ENCODE data around the gene MRPS15.

The MRPS15 gene

DNA sequence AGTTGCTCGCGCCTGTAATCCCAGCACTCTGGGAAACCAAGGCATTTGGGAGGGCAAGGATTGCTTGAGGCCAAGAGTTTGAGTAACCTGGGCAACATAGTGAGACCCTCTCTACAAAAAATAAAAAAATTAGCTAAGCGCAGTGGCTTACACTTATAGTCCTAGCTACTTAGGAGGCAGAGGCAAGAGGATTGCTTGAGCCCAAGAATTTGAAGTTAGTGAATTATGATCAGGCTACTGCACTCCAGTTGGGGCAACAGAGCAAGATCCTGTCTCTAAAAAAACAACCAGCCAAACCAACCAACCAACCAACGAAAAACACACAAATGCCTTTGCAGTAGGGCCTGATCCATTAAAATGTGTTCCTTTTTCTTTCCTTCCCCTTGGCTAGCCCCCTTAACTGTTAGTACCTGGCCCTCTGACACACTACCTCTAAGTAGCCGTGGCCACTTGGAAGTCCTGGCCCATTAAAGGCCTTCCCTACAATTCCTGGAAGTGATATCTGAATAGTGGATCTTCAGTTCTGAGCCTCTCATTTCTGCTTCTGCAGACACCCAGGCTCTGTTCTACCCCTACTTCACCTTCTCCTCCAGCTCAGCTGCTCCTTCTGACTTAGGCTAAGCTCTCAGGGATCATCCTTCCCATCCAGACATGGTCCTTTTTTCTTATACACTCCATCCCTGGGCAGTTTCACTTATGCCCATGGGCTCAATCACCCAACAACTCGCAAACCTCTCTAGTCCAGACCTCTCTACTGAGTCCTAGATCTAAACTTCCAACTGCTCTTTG is 10.4 kb downstream of the MRPS15 start:
- no peaks in the 10 kb centered on the region for H3K9me3 ChIP-seq (ENCODE audit: control insufficient read depth, low read length)
- no peaks in the 10 kb centered on the region for H3K79me2 ChIP-seq
- H3K36me3 ChIP-seq (ENCODE audit: control insufficient read depth, insufficient read depth, low read length), result no peaks in the 10 kb centered on the region
- H3K9ac ChIP-seq, result no peak overlapping the region
- no peak overlapping the region for H3K4me3 ChIP-seq (ENCODE audit: low read depth, low read length)
- no peaks in the 10 kb centered on the region for H3K27me3 ChIP-seq (ENCODE audit: control insufficient read depth, insufficient read depth, low read length)
- TF ChIP-seq, protein P1, sequence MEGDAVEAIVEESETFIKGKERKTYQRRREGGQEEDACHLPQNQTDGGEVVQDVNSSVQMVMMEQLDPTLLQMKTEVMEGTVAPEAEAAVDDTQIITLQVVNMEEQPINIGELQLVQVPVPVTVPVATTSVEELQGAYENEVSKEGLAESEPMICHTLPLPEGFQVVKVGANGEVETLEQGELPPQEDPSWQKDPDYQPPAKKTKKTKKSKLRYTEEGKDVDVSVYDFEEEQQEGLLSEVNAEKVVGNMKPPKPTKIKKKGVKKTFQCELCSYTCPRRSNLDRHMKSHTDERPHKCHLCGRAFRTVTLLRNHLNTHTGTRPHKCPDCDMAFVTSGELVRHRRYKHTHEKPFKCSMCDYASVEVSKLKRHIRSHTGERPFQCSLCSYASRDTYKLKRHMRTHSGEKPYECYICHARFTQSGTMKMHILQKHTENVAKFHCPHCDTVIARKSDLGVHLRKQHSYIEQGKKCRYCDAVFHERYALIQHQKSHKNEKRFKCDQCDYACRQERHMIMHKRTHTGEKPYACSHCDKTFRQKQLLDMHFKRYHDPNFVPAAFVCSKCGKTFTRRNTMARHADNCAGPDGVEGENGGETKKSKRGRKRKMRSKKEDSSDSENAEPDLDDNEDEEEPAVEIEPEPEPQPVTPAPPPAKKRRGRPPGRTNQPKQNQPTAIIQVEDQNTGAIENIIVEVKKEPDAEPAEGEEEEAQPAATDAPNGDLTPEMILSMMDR (IDR thresholded peaks at IDR 0.05), result no peak
- H3K4me1 ChIP-seq, result no peaks in the 10 kb centered on the region
- no peak overlapping the region for H2AFZ ChIP-seq
- H3K27ac ChIP-seq, result no peak overlapping the region
- H3K4me2 ChIP-seq (ENCODE audit: low read length), result no peak overlapping the region

DNA sequence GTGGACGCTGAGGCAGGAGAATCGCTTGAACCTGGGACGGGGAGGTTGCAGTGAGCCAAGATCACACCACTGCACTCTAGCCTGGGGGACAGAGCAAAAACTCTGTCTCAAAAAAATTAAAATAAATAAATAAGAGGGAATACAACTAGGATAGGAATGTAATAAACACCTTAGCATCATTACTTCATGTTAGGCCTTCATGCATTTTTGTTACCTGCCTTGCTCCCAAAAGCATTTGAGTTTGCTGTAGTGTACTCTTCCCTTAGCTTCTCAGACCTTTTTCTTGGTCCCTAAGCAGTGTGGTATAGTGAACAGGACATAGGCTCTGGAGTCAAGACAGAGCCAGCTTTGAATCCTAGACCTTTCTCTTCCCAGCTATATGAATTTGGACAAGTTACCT is 11.1 kb downstream of the MRPS15 start:
- Histone ChIP-seq H2AFZ (no peak overlapping the region), H3K9me3 (ENCODE audit: control insufficient read depth, low read length) (no peaks in the 10 kb centered on the region), H3K4me1 (no peaks in the 10 kb centered on the region), H3K4me3 (ENCODE audit: low read depth, low read length) (no peak overlapping the region), H3K9ac (no peak overlapping the region), H3K36me3 (ENCODE audit: control insufficient read depth, insufficient read depth, low read length) (no peaks in the 10 kb centered on the region), H3K4me2 (ENCODE audit: low read length) (no peak overlapping the region), H3K27ac (no peak overlapping the region), H3K27me3 (ENCODE audit: control insufficient read depth, insufficient read depth, low read length) (no peaks in the 10 kb centered on the region), H3K79me2 (no peaks in the 10 kb centered on the region)
- TF ChIP-seq, protein P1 (IDR thresholded peaks at IDR 0.05), result no peak

DNA sequence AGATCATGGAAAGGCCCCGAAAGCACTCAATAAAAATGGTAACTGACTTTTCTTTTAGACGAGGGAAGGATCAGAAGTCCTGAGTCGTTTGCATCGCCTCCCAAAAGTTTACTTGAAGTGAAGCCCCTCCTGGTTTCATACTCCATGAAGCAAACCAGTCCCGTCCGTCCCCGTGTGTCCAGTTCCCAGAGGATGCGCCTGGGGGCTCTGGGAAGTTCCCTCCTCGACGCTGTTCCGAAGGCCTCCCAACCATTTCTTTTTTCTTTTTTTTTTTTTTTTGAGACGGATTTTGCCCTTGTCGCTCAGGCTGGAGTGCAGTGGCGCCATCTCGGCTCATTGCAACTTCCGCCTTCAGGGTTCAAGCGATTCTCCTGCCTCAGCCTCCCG is 13.3 kb downstream of the MRPS15 start:
- TF ChIP-seq, protein P1 (IDR thresholded peaks at IDR 0.05), result no peak
- Histone ChIP-seq H3K27me3 (ENCODE audit: control insufficient read depth, insufficient read depth, low read length) (no peaks in the 10 kb centered on the region), H3K79me2 (no peaks in the 10 kb centered on the region), H3K27ac (peak overlapping the region; percentile 91), H3K4me3 (ENCODE audit: low read depth, low read length) (peak overlapping the region; percentile 94), H2AFZ (peak overlapping the region; percentile 84), H3K4me2 (ENCODE audit: low read length) (peak overlapping the region; percentile 99), H3K4me1 (no peaks in the 10 kb centered on the region), H3K9ac (peak overlapping the region; percentile 35), H3K36me3 (ENCODE audit: control insufficient read depth, insufficient read depth, low read length) (no peaks in the 10 kb centered on the region), H3K9me3 (ENCODE audit: control insufficient read depth, low read length) (no peaks in the 10 kb centered on the region)

DNA sequence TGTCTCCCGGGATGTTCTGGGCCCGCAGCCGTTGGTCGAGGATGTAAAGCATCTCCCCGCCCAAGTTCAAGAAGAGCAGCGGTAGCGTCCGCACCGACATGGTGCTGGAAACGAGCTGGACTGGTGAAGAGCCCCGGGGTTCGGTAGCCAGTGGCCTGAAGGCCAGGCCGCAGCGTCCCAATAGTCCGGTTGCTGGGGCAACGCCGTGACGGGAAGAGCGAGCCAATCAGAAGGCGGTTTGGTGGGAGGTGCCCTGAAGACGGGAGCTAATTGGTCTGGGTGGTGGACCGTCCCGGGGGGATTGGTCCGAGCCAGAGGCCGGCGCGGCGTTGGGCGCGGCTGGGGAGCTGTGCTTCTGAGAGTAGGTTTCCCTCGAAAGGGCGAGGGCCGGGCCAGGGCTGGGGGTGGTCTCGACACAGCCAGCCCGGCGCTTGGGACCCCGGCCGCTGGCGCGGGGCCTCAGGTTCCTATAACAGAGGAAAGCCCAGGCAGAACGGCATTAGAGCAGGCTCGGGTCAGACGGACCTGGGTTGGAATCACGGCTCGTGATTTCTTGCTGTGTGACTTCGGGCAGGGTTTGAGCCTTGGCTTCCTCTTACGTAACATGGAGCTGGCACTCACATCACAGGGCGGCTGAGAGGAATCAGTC is 13.8 kb downstream of the MRPS15 start, which contains the start of gene OSCP1:
Gene OSCP1, minus strand, starts transcription at position 182 of the 649 bp plus-strand sequence. Its CDS starts 82 bp downstream, at position 100.
- H3K9me3 ChIP-seq (ENCODE audit: control insufficient read depth, low read length), result no peaks in the 10 kb centered on the region
- H3K4me3 ChIP-seq (ENCODE audit: low read depth, low read length), result peak within 1 kb of the TSS; percentile 94
- no peaks in the 10 kb centered on the region for H3K36me3 ChIP-seq (ENCODE audit: control insufficient read depth, insufficient read depth, low read length)
- no peaks in the 10 kb centered on the region for H3K4me1 ChIP-seq
- no peaks in the 10 kb centered on the region for H3K27me3 ChIP-seq (ENCODE audit: control insufficient read depth, insufficient read depth, low read length)
- H3K27ac ChIP-seq, result peak within 1 kb of the TSS; percentile 91
- peak within 1 kb of the TSS; percentile 88 for H3K9ac ChIP-seq
- peak within 1 kb of the TSS; percentile 84 for H2AFZ ChIP-seq
- no peaks in the 10 kb centered on the region for H3K79me2 ChIP-seq
- H3K4me2 ChIP-seq (ENCODE audit: low read length), result peak within 1 kb of the TSS; percentile 99
- TF ChIP-seq, protein P1 (IDR thresholded peaks at IDR 0.05), result no peak
